HepG2 (cell line): Measurements from ENCODE around the gene IPO9. TPM values are rescaled to one million over a fixed set of nuclear protein-coding genes. Genes with fewer than 3 reads are reported as not detected.
A peak's percentile ranks its signal among the peaks of the same experiment; 100 is the strongest.

Source experiments
- ATAC-seq: fragments of 200-7000 bp; cut with Tn5 transposase; 3 replicates; pipeline ENCODE4 v1.9.1; 2020; ENCODE audit warnings: mild to moderate bottlenecking, moderate library complexity
- BruUV-seq: library from RNA; stranded (reverse); fragments of 400-500 nt; replicated peaks from 2 replicates; lab custom pipeline; 2021; lab: Mats Ljungman, UMichigan
- CTCF ChIA-PET: fragments of 300-600 bp; formaldehyde crosslinking; extraction: SDS; loops from one replicate; lab custom pipeline; 2021; ENCODE audit warnings: low total read pairs, inconsistent platforms, low intra/inter-chr PET ratio; lab: Yijun Ruan, JAX
- POLR2A ChIA-PET: fragments of 350-600 bp; sonication (Branson Sonifier 250); formaldehyde crosslinking; loops from one replicate; lab custom pipeline; 2020; ENCODE audit warnings: antibody characterized with exemption, inconsistent platforms; lab: Yijun Ruan, JAX
- DNase-seq: peaks from one replicate; pipeline ENCODE4 v3.0.0-alpha.2; 2015; ENCODE audit warnings: low spot score
- FAIRE-seq: peaks from 3 replicates; lab custom pipeline; 2011; peaks lifted over from hg19 to GRCh38; lab: Jason Lieb, UNC
- H2AFZ ChIP-seq: one replicate; pipeline ENCODE4 v1.6.1; 2011; ENCODE audit warnings: low read length, inconsistent platforms
- H3K27ac ChIP-seq: fragments of 300-600 bp; 3 replicates; pipeline ENCODE4 v1.8.0; 2011; ENCODE audit warnings: mixed run types, mild to moderate bottlenecking, mixed read lengths, low read length, inconsistent platforms; ENCODE audit not compliant: insufficient read depth; ENCODE audit errors: extremely low read length
- H3K27me3 ChIP-seq, 2 experiments: fragments of 200-600 bp in 1 of 2; 2 replicates in 1 of 2; 3 replicates in 1 of 2; pipeline versions ENCODE4 v1.6.0 to v1.8.0; 2011; ENCODE audit warnings: low read length in 2 of 2, mild to moderate bottlenecking in 2 of 2, moderate library complexity in 2 of 2, inconsistent platforms in 1 of 2; ENCODE audit not compliant: insufficient read depth in 2 of 2, control insufficient read depth in 1 of 2
- H3K36me3 ChIP-seq, 2 experiments: fragments of 200-600 bp in 1 of 2; replicated peaks in 1 of 2; 2 replicates in 1 of 2; 3 replicates in 1 of 2; pipeline versions ENCODE4 v1.5.1 to v1.8.0; 2011; ENCODE audit warnings: low read length in 2 of 2, inconsistent platforms in 1 of 2; ENCODE audit not compliant: insufficient read depth in 2 of 2, control insufficient read depth in 1 of 2
- H3K4me1 ChIP-seq: 2 replicates; pipeline ENCODE4 v1.5.1; 2012; ENCODE audit warnings: low read length, inconsistent platforms; ENCODE audit not compliant: insufficient read depth
- H3K4me2 ChIP-seq: 2 replicates; pipeline ENCODE4 v1.6.0; 2011; ENCODE audit warnings: low read depth, low read length, inconsistent platforms
- H3K4me3 ChIP-seq, 3 experiments: fragments of 200-600 bp in 1 of 3; sonication (generic), shearing (Covaris generic) in 1 of 3; replicated peaks in 1 of 3; 2 replicates each; pipeline ENCODE4 v1.5.1; 2011 to 2016; ENCODE audit warnings: low read length in 3 of 3, inconsistent platforms in 2 of 3, low read depth in 2 of 3, mild to moderate bottlenecking in 2 of 3, control low read depth in 1 of 3, mixed read lengths in 1 of 3; ENCODE audit not compliant: insufficient read depth in 1 of 3
- H3K79me2 ChIP-seq: one replicate; pipeline ENCODE4 v1.6.1; 2011; ENCODE audit warnings: low read length, inconsistent platforms; ENCODE audit not compliant: insufficient read depth
- H3K9ac ChIP-seq: 2 replicates; pipeline ENCODE4 v1.6.0; 2011; ENCODE audit warnings: mild to moderate bottlenecking, low read depth, low read length, inconsistent platforms; ENCODE audit not compliant: insufficient read depth
- H3K9me3 ChIP-seq: 2 replicates; pipeline ENCODE4 v1.5.1; 2012; ENCODE audit warnings: mild to moderate bottlenecking, low read length
- H4K20me1 ChIP-seq: 2 replicates; pipeline ENCODE4 v1.6.0; 2011; ENCODE audit warnings: inconsistent platforms, mild to moderate bottlenecking, low read length, moderate library complexity; ENCODE audit not compliant: insufficient read depth
- GATA4 ChIP-seq: sonication (generic); IDR thresholded peaks from 2 replicates; pipeline ENCODE4 v1.6.1; 2016; ENCODE audit warnings: antibody characterized with exemption, low read depth, borderline replicate concordance
- HCFC1 ChIP-seq: fragments of 150-350 bp; IDR thresholded peaks from 2 replicates; pipeline ENCODE4 v1.6.1; 2014; ENCODE audit warnings: low read depth, low read length
- ISX ChIP-seq: sonication (generic); formaldehyde crosslinking; conservative IDR thresholded peaks from 2 replicates; pipeline ENCODE4 v1.5.0; 2020; ENCODE audit warnings: missing genetic modification reagents
- MAFF ChIP-seq: IDR thresholded peaks from 2 replicates; pipeline ENCODE4 v1.6.1; 2011; ENCODE audit warnings: low read depth, low read length, improper control_type of control experiment
- MAFK ChIP-seq, 2 experiments: IDR thresholded peaks in 1 of 2; conservative IDR thresholded peaks in 1 of 2; 2 replicates each; pipeline ENCODE4 v1.6.1; 2011; ENCODE audit warnings: improper control_type of control experiment in 2 of 2, low read length in 2 of 2
- NCOA1 ChIP-seq: sonication (generic); formaldehyde crosslinking; IDR thresholded peaks from 2 replicates; pipeline ENCODE4 v1.9.0; 2021; ENCODE audit warnings: missing genetic modification reagents
- NFE2L2 ChIP-seq: fragments of 150-350 bp; IDR thresholded peaks from 2 replicates; pipeline ENCODE4 v1.6.1; 2014; ENCODE audit warnings: low read length
- ZMAT5 ChIP-seq: sonication (generic); formaldehyde crosslinking; IDR thresholded peaks from 2 replicates; pipeline ENCODE4 v1.5.0; 2020; ENCODE audit warnings: mild to moderate bottlenecking, low read depth, missing genetic modification reagents, borderline replicate concordance
- ZNF572 ChIP-seq: sonication (generic); formaldehyde crosslinking; IDR thresholded peaks from 2 replicates; pipeline ENCODE4 v1.5.1; 2020; ENCODE audit warnings: mild to moderate bottlenecking, missing genetic modification reagents
- ZNF7 ChIP-seq: IDR thresholded peaks from 2 replicates; pipeline ENCODE4 v1.6.1; 2016; ENCODE audit warnings: missing biosample characterization, missing genetic modification reagents
- ZNF713 ChIP-seq: sonication (generic); formaldehyde crosslinking; IDR thresholded peaks from 2 replicates; pipeline ENCODE4 v1.4.0; 2020; ENCODE audit warnings: mild to moderate bottlenecking, missing genetic modification reagents
- WGBS: methylation state at CpG from one replicate; pipeline ENCODE4 v1.1.6; 2017; ENCODE audit warnings: low lambda C conversion rate; 5-methylcytosine and 5-hydroxymethylcytosine counted together
- in situ Hi-C: cut with HindIII; loops from 2 replicates; pipeline ENCODE4 v1.10.0; 2017; ENCODE audit warnings: low pct_unique_long_range_greater_than_20kb; ENCODE audit not compliant: extremely low pct_ligation_motif_present
- intact Hi-C: fragments of 100-400 bp; cut with micrococcal nuclease; formaldehyde crosslinking; loops from one replicate; pipeline ENCODE4 v1.10.0; 2022; ENCODE audit not compliant: unreplicated experiment
- polyA plus RNA-seq, 8 experiments: library from polyadenylated mRNA; depleted of rRNA in 3 of 8; stranded (reverse) in 7 of 8; unstranded in 1 of 8; fragments of >200 nt; fragmentation: Illumina TruSeq in 4 of 8; extraction: Trizol in 4 of 8; gene quantifications; 2 replicates each; pipeline versions ENCODE4 v1.2.1 to v1.2.3, GENCODE V29; 2011 to 2016; ENCODE audit warnings: low read depth in 4 of 8, missing spikeins in 1 of 8, mixed read lengths in 1 of 8; ENCODE audit not compliant: insufficient read depth in 1 of 8
- total RNA-seq, 5 experiments: library from RNA; depleted of rRNA; stranded (reverse); fragments of >200 nt; fragmentation: Illumina TruSeq; extraction: Trizol; gene quantifications; 2 replicates each; pipeline ENCODE4 v1.2.3, GENCODE V29; 2016; ENCODE audit warnings: low read depth in 1 of 5

IPO9 gene
- total and polyA plus RNA-seq, 2 of the 13 experiments (the other 11 are each of a cell fraction or from before 2014, with no cell fraction given): 31.0 to 34.8 TPM

DNA sequence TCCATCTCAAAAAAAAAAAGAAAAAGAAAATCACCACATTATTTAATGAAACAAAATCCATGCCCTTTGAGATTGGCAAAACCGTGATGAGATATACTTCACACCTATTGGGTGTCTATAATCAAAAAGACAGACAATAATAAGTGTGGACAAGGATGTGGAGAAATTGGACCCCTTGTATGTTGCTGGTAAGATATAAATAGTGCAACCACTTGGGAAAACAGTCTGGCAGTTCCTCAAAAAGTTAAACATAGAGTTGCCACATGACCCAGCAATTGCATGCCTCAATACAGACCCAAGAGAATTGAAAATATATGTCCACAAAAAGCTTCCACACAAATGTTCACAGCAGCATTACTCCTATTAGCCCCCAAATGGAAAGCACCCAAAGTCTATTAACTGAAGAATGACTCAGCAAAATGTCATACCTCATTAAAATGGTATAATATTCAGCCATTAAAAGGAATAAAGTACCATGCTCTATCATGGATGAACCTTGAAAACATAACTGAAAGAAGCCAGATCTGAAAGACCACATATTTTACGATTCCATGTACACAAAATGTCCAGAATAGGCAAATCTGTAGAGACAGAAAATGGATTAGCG is 93.1 kb downstream of the IPO9 start:
- no peak overlapping the region for H3K27ac ChIP-seq
- BruUV-seq: no TSS peak
- H3K79me2 ChIP-seq: no peaks in the 10 kb centered on the region
- ChIA-PET POLR2A (no interaction called here), CTCF (no interaction called here)
- peaks cover 3% of the 10 kb centered on the region for H3K4me1 ChIP-seq
- in situ Hi-C loops: no loop called here
- WGBS: 47% methylated on average over 3 of the region's 3 CpGs
- peaks cover 0 to 8% of the 10 kb centered on the region in 2 experiments; a peak in 2 of 5 replicates for H3K27me3 ChIP-seq
- H3K36me3 ChIP-seq: no peaks in the 10 kb centered on the region
- intact Hi-C loops: no loop called here
- TF ChIP-seq ISX (CRISPR knock-in tag) (no peak), NFE2L2 (peak; percentile 93), MAFK (conservative IDR thresholded peaks at IDR 0.05 in 1 of 2, IDR thresholded peaks at IDR 0.05 in 1 of 2; ENCODE audit: low read length in 2 of 2) (peak; percentile 60 to 67), ZNF7 (CRISPR knock-in tag) (peak; percentile 83), MAFF (0 out of 2 replicates have a peak, but pooled peaks have one; percentile 32)
- no peak overlapping the region for H3K4me2 ChIP-seq
- no peaks in the 10 kb centered on the region for H4K20me1 ChIP-seq
- H2AFZ ChIP-seq: no peak overlapping the region
- no peak for DNase-seq
- ATAC-seq: no peak
- FAIRE-seq: no peak
- no peak overlapping the region for H3K4me3 ChIP-seq
- H3K9ac ChIP-seq: no peak overlapping the region
- H3K9me3 ChIP-seq: no peaks in the 10 kb centered on the region

- BruUV-seq: no TSS peak
- 62% methylated on average over 2 of the region's 2 CpGs for WGBS
- TF ChIP-seq ZMAT5 (CRISPR knock-in tag): no peak
- TF ChIP-seq HCFC1: no peak
- TF ChIP-seq GATA4: no peak
- TF ChIP-seq ZNF713 (CRISPR knock-in tag): no peak
- no peak for TF ChIP-seq NCOA1
- TF ChIP-seq ZNF572 (CRISPR knock-in tag): no peak
- H3K27me3 ChIP-seq: no peaks in the 10 kb centered on the region; a peak in 1 of 5 replicates
- H3K79me2 ChIP-seq: no peaks in the 10 kb centered on the region
- intact Hi-C loops (no loop called here), in situ Hi-C loops (no loop called here)
- no peak for DNase-seq
- H3K4me3 ChIP-seq: no peak overlapping the region
- no peak overlapping the region for H3K4me2 ChIP-seq
- ChIA-PET CTCF (interaction anchor here (0.6 kb wide), 1 partner anchor 21 kb away, joined by 3 read pairs; no protein-coding TSS in a partner anchor), POLR2A (no interaction called here)
- H3K4me1 ChIP-seq: no peaks in the 10 kb centered on the region
- no peak overlapping the region for H3K9ac ChIP-seq
- H2AFZ ChIP-seq: no peak overlapping the region
- H4K20me1 ChIP-seq: no peaks in the 10 kb centered on the region
- ATAC-seq: no peak
- H3K27ac ChIP-seq: no peak overlapping the region
- no peak for FAIRE-seq
- H3K36me3 ChIP-seq: no peaks in the 10 kb centered on the region
- H3K9me3 ChIP-seq: no peaks in the 10 kb centered on the region
These were observed 96.3 kb downstream of the IPO9 start for GRCh38 chr1:201925301-201925567.
